ENCODE data around the gene LYRM9.

The LYRM9 gene

GRCh38 chr17:27905447-27906225 is 12.5 kb upstream of the LYRM9 start:
- TF ChIP-seq CTCF (IDR thresholded peaks at IDR 0.05) = no peak

GRCh38 chr17:27904534-27905446 is 11.6 kb upstream of the LYRM9 start:
- no peak for TF ChIP-seq CTCF (IDR thresholded peaks at IDR 0.05)

GRCh38 chr17:27904114-27904513 is 10.9 kb upstream of the LYRM9 start:
- TF ChIP-seq CTCF (IDR thresholded peaks at IDR 0.05) = no peak

GRCh38 chr17:27899525-27899924 is 6.4 kb upstream of the LYRM9 start:
- no peak for TF ChIP-seq CTCF (IDR thresholded peaks at IDR 0.05)

GRCh38 chr17:27898096-27898495 is 4.9 kb upstream of the LYRM9 start:
- no peak for TF ChIP-seq CTCF (IDR thresholded peaks at IDR 0.05)

GRCh38 chr17:27896701-27897100 is 3.5 kb upstream of the LYRM9 start:
- no peak for TF ChIP-seq CTCF (IDR thresholded peaks at IDR 0.05)

- TF ChIP-seq CTCF (IDR thresholded peaks at IDR 0.05) = no peak
These were observed 2.9 kb upstream of the LYRM9 start for GRCh38 chr17:27895940-27896535.

Measured in LNCAP (cell line).